Effector memory CD4-positive, alpha-beta T cell (primary cell): ENCODE data around the gene C1QTNF8.
"Not testable (repeated sequence)": the region's sequence is repeated elsewhere in the genome, so short reads cannot be mapped to it uniquely, and the experiment has no call there.

Source experiments
- DNase-seq, 3 donors: peaks; one replicate each; pipeline ENCODE4 v3.0.0-alpha.2; 2020
- H3K27ac ChIP-seq: 2 replicates; pipeline ENCODE4 v1.7.0; 2013; ENCODE audit warnings: mild to moderate bottlenecking, low read length, moderate library complexity; ENCODE audit not compliant: insufficient read depth, poor library complexity, severe bottlenecking
- H3K27me3 ChIP-seq: replicated peaks from 2 replicates; pipeline ENCODE4 v1.7.0; 2013; ENCODE audit warnings: mild to moderate bottlenecking, low read length; ENCODE audit not compliant: insufficient read depth, control insufficient read depth, poor library complexity, severe bottlenecking
- H3K36me3 ChIP-seq: 2 replicates; pipeline ENCODE4 v1.7.0; 2013; ENCODE audit warnings: mild to moderate bottlenecking, low read length, moderate library complexity; ENCODE audit not compliant: control insufficient read depth, insufficient read depth
- H3K4me1 ChIP-seq: 2 replicates; pipeline ENCODE4 v1.7.0; 2013; ENCODE audit warnings: low read length, mild to moderate bottlenecking; ENCODE audit not compliant: control insufficient read depth, insufficient read depth, poor library complexity, severe bottlenecking
- H3K4me3 ChIP-seq: 2 replicates; pipeline ENCODE4 v1.7.0; 2013; ENCODE audit warnings: low read length, low read depth, mild to moderate bottlenecking; ENCODE audit not compliant: insufficient read depth, poor library complexity, severe bottlenecking
- H3K9me3 ChIP-seq: 2 replicates; pipeline ENCODE4 v1.7.0; 2013; ENCODE audit warnings: mild to moderate bottlenecking, low read length, moderate library complexity; ENCODE audit not compliant: control insufficient read depth

Gene C1QTNF8

GRCh38 chr16:1094601-1095449, 1.2 kb downstream of the C1QTNF8 start:
- no peak for DNase-seq
- Histone ChIP-seq H3K27ac (no peak overlapping the region), H3K4me1 (no peaks in the 10 kb centered on the region), H3K36me3 (no peaks in the 10 kb centered on the region), H3K27me3 (no peaks in the 10 kb centered on the region), H3K9me3 (no peaks in the 10 kb centered on the region), H3K4me3 (no peak overlapping the region)

- no peaks in the 10 kb centered on the region for H3K36me3 ChIP-seq
- H3K27ac ChIP-seq = no peak overlapping the region
- DNase-seq = no peak
- no peaks in the 10 kb centered on the region for H3K9me3 ChIP-seq
- H3K27me3 ChIP-seq = no peaks in the 10 kb centered on the region
- no peaks in the 10 kb centered on the region for H3K4me1 ChIP-seq
- no peak overlapping the region for H3K4me3 ChIP-seq
Measured at GRCh38 chr16:1094124-1094479, 1.9 kb downstream of the C1QTNF8 start.

- no peak for DNase-seq
- Histone ChIP-seq H3K36me3 (no peaks in the 10 kb centered on the region), H3K9me3 (no peaks in the 10 kb centered on the region), H3K4me1 (no peaks in the 10 kb centered on the region), H3K27me3 (peaks cover 4% of the 10 kb centered on the region), H3K27ac (no peak overlapping the region), H3K4me3 (no peak overlapping the region)
Measured at GRCh38 chr16:1093284-1094123, 2.5 kb downstream of the C1QTNF8 start.

GRCh38 chr16:1092685-1093283, 3.3 kb downstream of the C1QTNF8 start:
- not testable (repeated sequence) for H3K27me3 ChIP-seq, H3K36me3 ChIP-seq, DNase-seq, H3K27ac ChIP-seq, H3K4me1 ChIP-seq, H3K4me3 ChIP-seq, H3K9me3 ChIP-seq

GRCh38 chr16:1091992-1092552, 4.0 kb downstream of the C1QTNF8 start:
- Histone ChIP-seq H3K4me3 (no peak overlapping the region), H3K27me3 (peaks cover 5% of the 10 kb centered on the region), H3K4me1 (no peaks in the 10 kb centered on the region), H3K36me3 (no peaks in the 10 kb centered on the region), H3K27ac (no peak overlapping the region), H3K9me3 (no peaks in the 10 kb centered on the region)
- no peak for DNase-seq

GRCh38 chr16:1090620-1091587, 5.1 kb downstream of the C1QTNF8 start:
- no peaks in the 10 kb centered on the region for H3K36me3 ChIP-seq
- H3K9me3 ChIP-seq = no peaks in the 10 kb centered on the region
- no peak overlapping the region for H3K4me3 ChIP-seq
- no peak overlapping the region for H3K27ac ChIP-seq
- no peak for DNase-seq
- H3K27me3 ChIP-seq = peaks cover 5% of the 10 kb centered on the region
- no peaks in the 10 kb centered on the region for H3K4me1 ChIP-seq

- Histone ChIP-seq H3K36me3 (no peaks in the 10 kb centered on the region), H3K4me1 (no peaks in the 10 kb centered on the region), H3K4me3 (no peak overlapping the region), H3K9me3 (peaks cover under 1% of the 10 kb centered on the region), H3K27me3 (peaks cover 5% of the 10 kb centered on the region), H3K27ac (no peak overlapping the region)
- DNase-seq = no peak
Measured at GRCh38 chr16:1089822-1090619, 6.0 kb downstream of the C1QTNF8 start.

GRCh38 chr16:1089439-1089821, 6.6 kb downstream of the C1QTNF8 start:
- Histone ChIP-seq H3K9me3 (peaks cover 5% of the 10 kb centered on the region), H3K4me3 (no peak overlapping the region), H3K4me1 (no peaks in the 10 kb centered on the region), H3K27ac (no peak overlapping the region), H3K36me3 (no peaks in the 10 kb centered on the region), H3K27me3 (peaks cover 5% of the 10 kb centered on the region)
- no peak for DNase-seq
